NAMALWA (cell line): ENCODE data around the gene EGFL8.

Source experiments
- DNase-seq: peaks from one replicate; pipeline ENCODE4 v3.0.0-alpha.2; 2015; ENCODE audit warnings: low spot score

Gene EGFL8

GRCh38 chr6:32146687-32147086 lies 17.7 kb upstream of the EGFL8 start:
- DNase-seq, result no peak

GRCh38 chr6:32147401-32148132 lies 16.8 kb upstream of the EGFL8 start:
- DNase-seq, result no peak

GRCh38 chr6:32148289-32149091 lies 15.9 kb upstream of the EGFL8 start:
- peak; percentile 62 for DNase-seq

GRCh38 chr6:32149092-32149755 lies 15.2 kb upstream of the EGFL8 start:
- DNase-seq, result no peak

- DNase-seq, result no peak
Measured at GRCh38 chr6:32149932-32150870, 14.2 kb upstream of the EGFL8 start.

- no peak for DNase-seq
Measured at GRCh38 chr6:32151181-32151862, 13.1 kb upstream of the EGFL8 start.

- DNase-seq, result no peak
Measured at GRCh38 chr6:32151863-32152768, 12.3 kb upstream of the EGFL8 start, which contains the start of gene PRRT1. PRRT1 (minus strand) TSS chr6:32151939; CDS start chr6:32151827, 112 bp downstream.

- DNase-seq, result no peak
Measured at GRCh38 chr6:32152769-32153563, 11.4 kb upstream of the EGFL8 start.

- peak; percentile 81 for DNase-seq
Measured at GRCh38 chr6:32153564-32154513, 10.6 kb upstream of the EGFL8 start, which contains the start of gene PPT2. PPT2 (plus strand) TSS chr6:32154141; CDS start chr6:32154595, 454 bp downstream.

GRCh38 chr6:32154514-32155161 lies 9.8 kb upstream of the EGFL8 start:
- peak; percentile 90 for DNase-seq

GRCh38 chr6:32156891-32157290 lies 7.5 kb upstream of the EGFL8 start:
- no peak for DNase-seq

GRCh38 chr6:32158052-32158451 lies 6.3 kb upstream of the EGFL8 start:
- no peak for DNase-seq

- DNase-seq, result no peak
Measured at GRCh38 chr6:32163559-32164258, 686 bp upstream of the EGFL8 start.

- no peak for DNase-seq
Measured at GRCh38 chr6:32166411-32167061, 2.1 kb downstream of the EGFL8 start.

- no peak for DNase-seq
Measured at GRCh38 chr6:32167154-32167760, 2.9 kb downstream of the EGFL8 start.
